Stimulated activated CD4-positive, alpha-beta T cell treated with anti-CD3 and anti-CD28 coated beads, Interleukin-2, amount 100 ng/mL, for 48 hours (primary cell): ENCODE data around the gene PLAC9.

ENCODE experiments used
- DNase-seq, 2 donors: peaks; one replicate each; pipeline ENCODE4 v3.0.0-alpha.2; 2020

PLAC9 gene

DNA sequence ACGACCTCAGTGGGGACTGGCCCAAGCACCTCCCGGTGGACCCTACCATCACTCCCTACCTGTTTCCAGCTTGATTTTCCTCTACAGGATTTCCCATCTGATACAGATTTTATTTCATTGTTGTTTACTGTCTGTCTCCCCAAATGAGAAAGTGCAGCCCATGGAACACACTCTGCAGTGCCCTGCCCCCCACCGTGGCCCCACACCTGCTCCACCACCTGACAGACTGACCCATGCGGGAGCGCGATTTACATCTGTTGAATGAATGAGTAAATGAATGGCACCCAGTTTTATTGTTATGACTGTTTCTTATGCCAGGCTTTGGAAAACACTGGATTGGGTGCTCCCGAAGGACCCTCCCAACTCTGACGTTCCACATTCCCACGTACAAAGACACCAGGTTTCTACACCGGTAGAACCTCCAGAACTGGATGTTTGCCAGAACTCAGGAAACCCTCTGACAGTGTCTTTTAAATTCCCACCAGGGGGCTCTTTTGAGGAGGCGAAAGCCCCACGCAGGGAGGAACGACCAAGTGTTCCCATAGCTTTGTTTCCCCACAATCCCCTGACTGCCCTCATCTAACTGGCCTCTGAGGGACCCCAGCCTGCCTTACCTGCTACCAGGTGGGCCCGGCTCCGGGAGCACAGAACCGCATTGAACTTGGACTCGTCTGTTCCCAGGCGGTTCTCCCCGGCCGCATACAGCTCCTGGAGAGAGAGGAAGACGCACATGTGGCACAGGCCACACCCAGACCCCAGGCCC lies 29.0 kb downstream of the PLAC9 start:
- DNase-seq, result no peak

GRCh38 chr10:80163741-80164341 lies 31.3 kb downstream of the PLAC9 start:
- no peak for DNase-seq

- no peak for DNase-seq
Observed at GRCh38 chr10:80164596-80164995, 32.1 kb downstream of the PLAC9 start.

- DNase-seq, result no peak
Observed at GRCh38 chr10:80165173-80165572, 32.6 kb downstream of the PLAC9 start.

- no peak for DNase-seq
Observed at GRCh38 chr10:80166581-80167470, 34.3 kb downstream of the PLAC9 start.

GRCh38 chr10:80167471-80168161 lies 35.1 kb downstream of the PLAC9 start:
- no peak for DNase-seq

GRCh38 chr10:80168162-80168511 lies 35.6 kb downstream of the PLAC9 start:
- DNase-seq, result no peak

GRCh38 chr10:80168679-80169380 lies 36.3 kb downstream of the PLAC9 start:
- no peak for DNase-seq

- DNase-seq, result no peak
Observed at GRCh38 chr10:80170026-80170425, 37.5 kb downstream of the PLAC9 start.

GRCh38 chr10:80170641-80171040 lies 38.1 kb downstream of the PLAC9 start:
- no peak for DNase-seq

DNA sequence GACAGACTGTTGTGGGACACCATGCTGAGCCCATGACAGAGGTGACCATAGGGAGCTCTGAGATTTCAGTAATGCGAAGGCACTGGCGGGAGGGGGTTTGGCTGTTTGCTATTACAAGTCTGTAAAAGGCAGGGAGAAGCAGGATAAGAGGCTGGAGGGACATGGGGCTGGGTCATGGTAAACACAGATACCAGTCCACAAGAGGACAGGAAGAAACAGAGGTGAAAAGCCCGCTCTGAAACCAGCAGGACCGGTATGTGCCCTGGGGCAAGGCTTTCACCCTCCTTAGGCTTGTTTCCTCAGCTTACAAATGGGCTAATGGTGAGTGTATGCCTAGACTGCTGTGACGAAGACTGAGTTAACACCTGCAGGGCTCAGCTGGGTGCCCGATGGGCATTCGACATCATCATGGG lies 38.7 kb downstream of the PLAC9 start:
- DNase-seq, result no peak

DNA sequence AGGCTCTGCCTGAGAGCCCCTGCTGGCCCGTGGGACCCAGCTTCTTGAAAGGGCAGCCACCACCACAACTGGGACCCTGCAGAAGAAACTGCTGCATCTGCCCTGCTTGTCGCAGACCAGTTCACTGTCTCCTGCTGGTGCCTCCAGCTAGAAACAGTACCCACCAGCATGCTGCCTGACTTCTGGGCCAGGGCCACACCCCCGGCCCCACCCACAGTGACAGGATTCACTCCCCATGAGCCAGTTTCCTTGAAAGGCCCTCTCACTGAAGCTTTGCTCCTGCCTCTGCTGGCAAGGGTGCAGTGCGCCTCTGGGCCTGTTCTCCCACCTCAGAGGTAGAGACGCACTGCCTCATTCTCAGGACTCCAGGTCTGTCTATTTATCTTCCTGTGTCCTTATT lies 40.4 kb downstream of the PLAC9 start:
- DNase-seq, result no peak

DNA sequence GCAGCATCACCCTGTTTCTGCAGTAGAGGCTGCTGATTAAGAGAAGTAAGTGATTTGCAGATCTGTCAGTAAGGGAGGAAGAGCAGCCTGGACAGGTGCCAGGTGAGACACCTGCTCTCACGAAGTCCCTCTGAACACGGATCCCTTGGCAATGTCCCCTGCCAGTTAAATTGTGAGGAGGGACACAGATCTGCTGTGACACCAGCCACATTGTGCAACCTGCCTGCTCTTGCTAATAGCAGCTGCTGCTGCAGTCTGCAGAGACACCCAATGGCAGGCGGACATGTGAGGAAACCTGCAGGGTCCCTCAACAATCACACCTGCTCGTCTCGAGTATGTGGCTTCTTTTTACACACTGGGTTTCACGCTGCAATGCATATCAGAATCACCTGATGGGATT lies 40.9 kb downstream of the PLAC9 start:
- no peak for DNase-seq

- DNase-seq, result no peak
Observed at GRCh38 chr10:80174641-80175395, 42.3 kb downstream of the PLAC9 start.

GRCh38 chr10:80176526-80176925 lies 44.0 kb downstream of the PLAC9 start:
- no peak for DNase-seq

DNA sequence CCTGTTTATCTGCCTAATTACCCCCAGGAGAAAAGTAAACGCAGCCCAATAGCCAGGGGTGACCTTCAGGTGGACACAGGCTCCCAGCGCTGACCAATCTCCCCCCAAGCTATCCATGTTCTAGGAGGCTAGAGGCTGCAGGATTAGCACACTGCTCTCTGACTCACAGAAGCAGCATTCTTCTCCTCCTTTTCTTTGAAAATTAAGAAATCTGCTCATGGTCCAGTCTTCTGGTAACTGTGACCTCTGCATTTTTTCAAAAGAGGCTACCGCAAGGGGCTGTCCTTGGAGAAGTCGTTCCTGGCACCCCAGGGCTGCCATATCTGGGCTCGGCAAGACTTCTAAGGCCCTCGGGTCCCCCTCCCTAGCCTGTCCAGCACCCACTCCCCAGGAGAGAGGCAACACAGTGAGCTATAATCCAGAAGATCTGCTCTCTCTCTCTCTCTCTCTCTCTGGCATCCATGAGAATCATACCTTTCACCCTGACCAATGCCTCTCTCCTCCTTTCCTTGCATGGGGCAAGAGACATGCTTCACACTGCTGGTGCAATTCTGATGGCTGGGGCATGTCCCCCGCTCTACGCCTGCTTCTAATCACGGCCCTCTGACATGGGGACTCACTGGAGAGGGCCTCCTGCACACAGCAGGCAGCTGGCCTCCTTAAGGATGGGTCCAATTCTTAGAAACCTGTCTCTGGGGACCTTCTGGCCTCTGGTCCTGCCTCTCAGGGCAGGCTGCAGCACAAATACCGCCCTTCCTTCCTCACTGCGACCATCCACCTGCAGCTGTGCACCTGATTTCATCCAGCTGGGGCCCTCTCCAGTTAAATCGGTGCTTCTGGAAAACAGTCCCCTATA lies 45.5 kb downstream of the PLAC9 start:
- DNase-seq, result no peak

DNA sequence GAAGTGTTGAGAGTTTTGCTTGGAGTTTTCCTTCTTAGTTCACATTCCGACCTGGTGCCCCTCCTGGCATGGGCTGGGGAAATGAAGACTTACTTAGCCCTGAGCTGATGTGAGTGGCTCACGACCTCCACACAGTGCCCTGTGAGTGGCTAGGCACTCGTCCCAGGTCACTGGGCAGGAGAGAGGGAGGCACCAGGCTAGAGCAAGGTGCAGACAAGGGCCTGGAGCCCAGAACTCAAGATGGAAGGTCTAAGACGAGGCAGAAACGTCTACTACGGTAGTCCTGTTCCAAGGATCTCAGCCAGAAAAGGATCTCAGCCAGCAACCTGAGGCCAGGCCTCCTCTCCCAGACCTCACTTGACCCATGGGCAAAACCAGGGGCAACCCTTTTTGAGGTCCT lies 50.5 kb downstream of the PLAC9 start:
- no peak for DNase-seq

GRCh38 chr10:80183436-80183835 lies 50.9 kb downstream of the PLAC9 start:
- no peak for DNase-seq

DNA sequence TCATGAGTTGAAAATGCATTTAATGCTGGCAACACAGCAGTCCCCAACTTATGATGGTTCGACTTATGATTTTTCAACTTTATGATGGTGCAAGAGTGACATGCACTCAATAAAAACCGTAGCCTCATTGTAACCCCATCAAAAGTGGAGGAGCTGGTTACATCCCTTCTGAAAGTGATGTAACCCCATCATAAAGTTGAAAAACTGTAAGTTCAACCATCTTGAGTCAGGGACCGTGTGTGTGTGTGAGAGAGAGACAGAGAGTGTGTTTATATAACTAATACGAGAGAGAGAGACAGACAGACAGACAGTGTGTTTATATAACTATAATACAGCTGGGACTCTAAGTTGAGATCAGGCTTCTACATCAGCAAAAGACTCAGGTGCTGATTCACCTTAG lies 51.8 kb downstream of the PLAC9 start:
- DNase-seq, result no peak

GRCh38 chr10:80185578-80186299 lies 53.2 kb downstream of the PLAC9 start:
- no peak for DNase-seq
